Measurements from ENCODE around the gene COQ10B.

DNA sequence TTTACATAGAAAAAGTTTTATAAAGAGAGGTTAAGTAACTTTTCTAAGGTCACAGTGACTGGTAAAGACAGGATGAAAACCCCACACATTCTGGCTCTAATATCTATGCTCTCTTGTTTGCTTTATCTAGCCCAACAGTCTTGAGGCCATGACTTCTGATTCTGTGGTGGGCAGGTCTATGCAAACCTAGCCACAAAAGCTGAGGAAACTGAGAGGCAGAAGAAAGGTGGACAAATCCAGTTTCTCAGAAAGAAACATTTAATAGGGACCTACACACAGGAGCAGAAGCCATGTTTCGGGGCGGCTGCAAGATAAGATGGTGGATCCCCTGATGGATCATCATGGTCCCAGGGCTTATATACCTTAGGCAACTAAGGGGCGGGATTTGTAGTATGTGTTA, 24.4 kb downstream of the COQ10B start:
- TF ChIP-seq, protein P1, sequence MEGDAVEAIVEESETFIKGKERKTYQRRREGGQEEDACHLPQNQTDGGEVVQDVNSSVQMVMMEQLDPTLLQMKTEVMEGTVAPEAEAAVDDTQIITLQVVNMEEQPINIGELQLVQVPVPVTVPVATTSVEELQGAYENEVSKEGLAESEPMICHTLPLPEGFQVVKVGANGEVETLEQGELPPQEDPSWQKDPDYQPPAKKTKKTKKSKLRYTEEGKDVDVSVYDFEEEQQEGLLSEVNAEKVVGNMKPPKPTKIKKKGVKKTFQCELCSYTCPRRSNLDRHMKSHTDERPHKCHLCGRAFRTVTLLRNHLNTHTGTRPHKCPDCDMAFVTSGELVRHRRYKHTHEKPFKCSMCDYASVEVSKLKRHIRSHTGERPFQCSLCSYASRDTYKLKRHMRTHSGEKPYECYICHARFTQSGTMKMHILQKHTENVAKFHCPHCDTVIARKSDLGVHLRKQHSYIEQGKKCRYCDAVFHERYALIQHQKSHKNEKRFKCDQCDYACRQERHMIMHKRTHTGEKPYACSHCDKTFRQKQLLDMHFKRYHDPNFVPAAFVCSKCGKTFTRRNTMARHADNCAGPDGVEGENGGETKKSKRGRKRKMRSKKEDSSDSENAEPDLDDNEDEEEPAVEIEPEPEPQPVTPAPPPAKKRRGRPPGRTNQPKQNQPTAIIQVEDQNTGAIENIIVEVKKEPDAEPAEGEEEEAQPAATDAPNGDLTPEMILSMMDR (IDR thresholded peaks at IDR 0.05 in 4 of 5, conservative IDR thresholded peaks at IDR 0.05 in 1 of 5) = no peak
- TF ChIP-seq POLR2A (IDR thresholded peaks at IDR 0.05) = no peak
